Calu3 (cell line): ENCODE results near the gene SIX2. TPM values are rescaled to one million over a fixed set of nuclear protein-coding genes. Genes with fewer than 3 reads are reported as not detected.

ENCODE experiments used
- BruUV-seq: library from RNA; stranded (reverse); fragments of 400-500 nt; replicated peaks from 2 replicates; lab custom pipeline; 2021; lab: Mats Ljungman, UMichigan
- CTCF ChIA-PET: fragments of 300-600 bp; sonication (Branson Sonifier 250); formaldehyde crosslinking; loops from one replicate; lab custom pipeline; 2022; ENCODE audit warnings: antibody characterized with exemption; lab: Charles Lee
- DNase-seq: peaks from one replicate; pipeline ENCODE4 v3.0.0; 2022
- H3K27ac Mint-ChIP-seq: one replicate; pipeline ENCODE4 v1.8.0; 2022; ENCODE audit warnings: mixed read lengths; ENCODE audit not compliant: unreplicated experiment
- H3K27me3 Mint-ChIP-seq: one replicate; pipeline ENCODE4 v1.8.0; 2022; ENCODE audit warnings: mixed read lengths; ENCODE audit not compliant: unreplicated experiment
- H3K36me3 Mint-ChIP-seq: one replicate; pipeline ENCODE4 v1.8.0; 2022; ENCODE audit warnings: mild to moderate bottlenecking, moderate library complexity, mixed read lengths; ENCODE audit not compliant: insufficient read depth, unreplicated experiment
- H3K4me1 Mint-ChIP-seq: one replicate; pipeline ENCODE4 v1.8.0; 2022; ENCODE audit warnings: mild to moderate bottlenecking, low read depth, mixed read lengths; ENCODE audit not compliant: unreplicated experiment
- H3K4me3 Mint-ChIP-seq: one replicate; pipeline ENCODE4 v1.8.0; 2022; ENCODE audit warnings: mild to moderate bottlenecking, low read depth, moderate library complexity, mixed read lengths; ENCODE audit not compliant: unreplicated experiment
- H3K9me3 Mint-ChIP-seq: one replicate; pipeline ENCODE4 v1.8.0; 2022; ENCODE audit warnings: low read depth, mixed read lengths; ENCODE audit not compliant: unreplicated experiment
- CTCF ChIP-seq: fragments of 200-600 bp; IDR thresholded peaks from one replicate; pipeline ENCODE4 v1.8.0; 2022; ENCODE audit warnings: antibody characterized with exemption; ENCODE audit not compliant: unreplicated experiment
- intact Hi-C: fragments of 100-400 bp; cut with micrococcal nuclease; formaldehyde crosslinking; loops from one replicate; pipeline ENCODE4 v1.10.0; 2022; ENCODE audit not compliant: unreplicated experiment
- total RNA-seq: library from RNA; stranded (reverse); gene quantifications from 2 replicates; pipeline ENCODE4 v1.2.3, GENCODE V29; 2022

SIX2 gene
- total RNA-seq, 1 experiment from 2014 or later, result not detected

DNA sequence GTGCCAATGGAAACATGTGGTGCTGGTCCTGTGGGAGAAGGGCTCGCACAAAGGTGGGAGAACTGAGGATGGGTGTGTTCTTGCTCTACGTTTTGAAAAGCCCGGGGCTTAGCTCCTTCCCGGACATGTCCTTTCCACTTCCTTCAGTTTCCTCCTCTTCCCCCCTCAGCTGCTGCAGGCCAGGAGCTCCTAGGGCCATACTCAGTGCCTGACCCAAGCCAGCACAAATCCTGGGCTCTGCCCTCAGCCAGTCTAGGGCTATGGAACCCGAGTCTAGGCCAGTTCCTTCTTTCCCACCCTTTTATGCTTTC lies 1.4 kb upstream of the SIX2 start:
- CTCF ChIA-PET, result interaction anchor here (1.3 kb wide), 1 partner anchor 14 kb away, joined by 5 read pairs; no protein-coding TSS in a partner anchor
- no peak for TF ChIP-seq CTCF
- Mint-ChIP-seq H3K27me3 (peaks cover 73% of the 10 kb centered on the region), H3K27ac (no peak overlapping the region), H3K4me3 (peak overlapping the region; percentile 84), H3K9me3 (no peaks in the 10 kb centered on the region), H3K36me3 (peaks cover 13% of the 10 kb centered on the region), H3K4me1 (no peaks in the 10 kb centered on the region)
- intact Hi-C loops, result no loop called here
- no TSS peak for BruUV-seq
- no peak for DNase-seq

DNA sequence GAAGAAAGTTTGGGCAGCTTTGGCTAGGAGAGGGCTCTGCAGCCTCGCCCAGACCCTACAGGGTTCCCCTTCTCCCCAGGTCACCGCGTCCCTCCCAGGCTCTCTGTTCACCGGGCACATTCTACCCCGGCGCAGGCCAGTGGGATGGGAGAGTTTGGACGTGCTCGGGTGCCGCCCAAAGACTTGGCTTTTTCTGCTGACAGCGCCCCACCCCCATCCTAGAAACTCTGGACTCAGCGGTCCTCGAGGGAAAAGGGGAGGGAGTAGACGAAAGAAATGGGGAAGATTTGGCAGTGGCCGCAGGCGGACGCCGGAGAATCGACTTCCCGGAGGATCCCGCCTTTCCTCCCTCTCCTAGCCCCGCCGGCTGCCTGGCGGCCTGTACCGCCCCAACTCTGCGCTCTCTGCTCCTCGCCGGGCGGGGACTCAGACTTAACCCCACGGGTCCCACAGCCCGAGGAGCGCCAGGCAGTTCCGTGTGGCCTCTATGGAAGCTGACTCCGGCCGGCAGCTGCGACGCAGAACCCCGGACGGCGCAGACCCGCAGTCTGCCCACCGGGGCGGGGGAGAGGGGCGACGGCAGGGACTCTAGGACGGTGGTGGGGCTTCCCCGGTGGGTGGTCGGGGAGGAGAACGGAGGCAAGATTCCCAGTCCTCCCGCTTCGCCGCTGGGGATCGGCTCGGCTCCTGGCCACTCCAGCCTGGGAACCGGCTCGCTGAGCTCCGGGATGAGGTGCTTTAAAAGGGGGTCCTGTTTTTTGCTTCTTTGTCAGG lies 863 bp upstream of the SIX2 start:
- Mint-ChIP-seq H3K36me3 (peaks cover 13% of the 10 kb centered on the region), H3K27ac (no peak overlapping the region), H3K4me3 (peak overlapping the region; percentile 84), H3K27me3 (peaks cover 73% of the 10 kb centered on the region), H3K4me1 (no peaks in the 10 kb centered on the region), H3K9me3 (no peaks in the 10 kb centered on the region)
- DNase-seq, result peak; percentile 37
- no TSS peak for BruUV-seq
- no peak for TF ChIP-seq CTCF
- CTCF ChIA-PET, result interaction anchor here (1.0 to 1.3 kb wide), 2 partner anchors 15 to 263 kb away, joined by 3 to 5 read pairs; no protein-coding TSS in a partner anchor
- intact Hi-C loops, result no loop called here

DNA sequence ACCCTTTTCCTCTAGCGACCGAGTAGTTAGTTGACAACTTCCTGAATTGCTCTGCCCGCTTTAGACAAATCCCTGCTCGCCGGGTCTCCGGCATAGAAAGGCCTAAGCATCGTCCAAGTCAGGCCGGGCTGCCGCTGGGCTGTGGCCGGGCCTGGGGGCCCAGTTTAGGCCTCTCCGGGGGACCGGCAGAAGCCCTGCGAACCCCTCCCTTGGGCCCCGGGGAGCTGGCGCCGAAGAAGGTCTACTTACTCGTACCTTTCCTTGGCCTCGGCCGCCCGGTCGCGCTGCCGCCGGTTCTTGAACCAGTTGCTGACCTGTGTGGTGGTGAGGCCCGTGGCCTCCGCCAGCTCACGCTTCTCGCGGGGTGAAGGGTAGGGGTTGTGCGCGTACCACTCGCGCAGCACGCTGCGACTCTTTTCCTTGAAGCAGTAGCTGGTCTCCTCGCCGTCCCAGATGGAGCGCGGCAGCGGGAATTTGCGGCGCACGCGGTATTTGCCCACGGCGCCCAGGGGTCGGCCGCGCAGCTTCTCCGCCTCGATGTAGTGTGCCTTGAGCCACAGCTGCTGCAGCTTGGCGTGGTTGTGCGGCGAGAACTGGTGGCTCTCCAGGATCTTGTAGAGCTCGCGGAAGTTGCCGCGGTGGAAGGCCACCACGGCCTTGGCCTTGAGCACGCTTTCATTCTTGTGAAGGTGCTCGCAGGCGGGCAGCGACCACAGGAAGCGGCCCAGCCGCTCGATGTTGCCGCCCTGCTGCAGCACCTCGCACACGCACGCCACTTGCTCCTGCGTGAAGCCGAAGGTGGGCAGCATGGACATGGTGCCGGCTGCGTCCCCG lies 739 bp downstream of the SIX2 start:
- peaks cover 66% of the 10 kb centered on the region for H3K27me3 Mint-ChIP-seq
- peak overlapping the region; percentile 84 for H3K4me3 Mint-ChIP-seq
- no peaks in the 10 kb centered on the region for H3K4me1 Mint-ChIP-seq
- no peaks in the 10 kb centered on the region for H3K9me3 Mint-ChIP-seq
- no peak overlapping the region for H3K27ac Mint-ChIP-seq
- CTCF ChIA-PET, result interaction anchor here (1.0 to 2.5 kb wide), 2 partner anchors 17 to 265 kb away, joined by 3 to 7 read pairs; no protein-coding TSS in a partner anchor
- intact Hi-C loops, result no loop called here
- DNase-seq, result no peak
- BruUV-seq, result no TSS peak
- H3K36me3 Mint-ChIP-seq, result peaks cover 13% of the 10 kb centered on the region
- no peak for TF ChIP-seq CTCF

DNA sequence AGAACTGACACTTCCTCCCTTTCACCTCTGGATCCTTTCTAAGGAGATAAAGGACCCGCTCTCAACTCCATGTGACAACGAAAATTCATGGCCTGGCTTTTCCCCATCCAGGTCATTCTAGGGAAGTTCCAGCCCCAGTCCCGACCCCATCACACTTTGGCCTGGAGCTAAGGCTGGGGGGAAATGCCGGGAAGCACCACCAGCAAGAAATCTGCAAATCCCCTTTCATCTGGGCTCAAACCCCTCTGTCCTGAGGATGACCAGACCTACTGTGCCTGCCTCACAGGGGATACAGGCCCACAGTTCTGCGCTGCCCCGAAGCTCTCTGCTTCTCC lies 1.3 kb downstream of the SIX2 start:
- H3K27ac Mint-ChIP-seq, result no peak overlapping the region

More for the DNA sequence above, 1.3 kb downstream of the SIX2 start:
- DNase-seq, result no peak
- CTCF ChIA-PET, result interaction anchor here (2.5 kb wide), 1 partner anchor 17 kb away, joined by 7 read pairs; no protein-coding TSS in a partner anchor
- no peak overlapping the region for H3K4me3 Mint-ChIP-seq
- no peaks in the 10 kb centered on the region for H3K4me1 Mint-ChIP-seq
- BruUV-seq, result no TSS peak
- peaks cover 68% of the 10 kb centered on the region for H3K27me3 Mint-ChIP-seq
- no peak for TF ChIP-seq CTCF
- intact Hi-C loops, result no loop called here
- peaks cover 13% of the 10 kb centered on the region for H3K36me3 Mint-ChIP-seq
- H3K9me3 Mint-ChIP-seq, result no peaks in the 10 kb centered on the region
